ENCODE data around the gene LHX4. TPM values are rescaled to one million over a fixed set of nuclear protein-coding genes. Genes with fewer than 3 reads are reported as not detected.

Gene LHX4
- total and polyA plus RNA-seq, 10 of the 15 experiments (the other 5 are each of a cell fraction or from before 2014, with no cell fraction given): 0.05 to 0.80 (median 0.32) TPM; not detected in 6

GRCh38 chr1:180236698-180237509, 6.8 kb downstream of the LHX4 start:
- H3K9ac ChIP-seq (ENCODE audit: control insufficient read depth, insufficient read depth, low read length): no peak overlapping the region
- peaks cover 26 to 51% of the 10 kb centered on the region in 2 experiments for H3K27me3 ChIP-seq (replicated peaks in 1 of 2; ENCODE audit: control insufficient read depth in 2 of 2, insufficient read depth in 2 of 2, low read length in 1 of 2)
- no peak overlapping the region for H2AFZ ChIP-seq (ENCODE audit: control insufficient read depth, low read depth, low read length)
- H3K27ac ChIP-seq (ENCODE audit: control insufficient read depth, insufficient read depth): no peak overlapping the region
- H4K20me1 ChIP-seq (ENCODE audit: control insufficient read depth, insufficient read depth): no peaks in the 10 kb centered on the region
- 15% methylated on average over 16 of the region's 16 CpGs for WGBS (ENCODE audit: insufficient coverage, insufficient replicate concordance, low lambda C conversion rate, missing lambda C conversion rate)
- BruUV-seq (replicated peaks): no TSS peak
- FAIRE-seq: no peak
- ChIA-PET SMC1A (ENCODE audit: uncharacterized antibody, unreplicated experiment) (no interaction called here), CTCF (no interaction called here), RAD21 (ENCODE audit: unreplicated experiment) (no interaction called here), POLR2A (no interaction called here)
- H3K79me2 ChIP-seq (ENCODE audit: control insufficient read depth, insufficient read depth, low read length): no peaks in the 10 kb centered on the region
- intact Hi-C loops (cut with micrococcal nuclease; ENCODE audit: unreplicated experiment) (no loop called here), in situ Hi-C loops (cut with MboI) (no loop called here)
- H3K4me3 ChIP-seq: no peak overlapping the region
- no peak for ATAC-seq
- no peak for DNase-seq (ENCODE audit: low read depth, low spot score)
- no peaks in the 10 kb centered on the region for H3K4me1 ChIP-seq (ENCODE audit: control insufficient read depth, insufficient read depth, low read length)
- no peak overlapping the region for H3K4me2 ChIP-seq (ENCODE audit: control insufficient read depth, insufficient read depth)
- H3K36me3 ChIP-seq (ENCODE audit: control insufficient read depth in 2 of 2, insufficient read depth in 2 of 2, low read length in 1 of 2): no peaks in the 10 kb centered on the region
- no peaks in the 10 kb centered on the region; the same call in 2 of the 3 replicates for H3K9me3 ChIP-seq (replicated peaks; ENCODE audit: control insufficient read depth, insufficient read depth, low read length)
- TF ChIP-seq NFIC (IDR thresholded peaks at IDR 0.05; ENCODE audit: low read depth, low read length) (no peak), SMC3 (IDR thresholded peaks at IDR 0.05; ENCODE audit: borderline replicate concordance, low read length) (no peak), EGR1 (IDR thresholded peaks at IDR 0.05; ENCODE audit: borderline replicate concordance in 1 of 2, low read depth in 2 of 2, low read length in 2 of 2) (no peak), E2F4 (IDR thresholded peaks at IDR 0.05; ENCODE audit: low read depth, low read length) (no peak), RBBP5 (conservative IDR thresholded peaks at IDR 0.05) (no peak), PAX8 (IDR thresholded peaks at IDR 0.05) (no peak), ZNF207 (IDR thresholded peaks at IDR 0.05; ENCODE audit: borderline replicate concordance) (no peak), ZNF384 (IDR thresholded peaks at IDR 0.05; ENCODE audit: borderline replicate concordance, low read depth, low read length) (no peak), BHLHE40 (IDR thresholded peaks at IDR 0.05; ENCODE audit: borderline replicate concordance in 1 of 2, low read depth in 2 of 2, low read length in 1 of 2) (no peak), BACH1 (IDR thresholded peaks at IDR 0.05; ENCODE audit: borderline replicate concordance) (no peak), ETV6 (conservative IDR thresholded peaks at IDR 0.05 in 1 of 2, IDR thresholded peaks at IDR 0.05 in 1 of 2; ENCODE audit: borderline replicate concordance in 1 of 2, low read depth in 1 of 2) (no peak), ZNF217 (IDR thresholded peaks at IDR 0.05) (no peak), HDGF (IDR thresholded peaks at IDR 0.05) (no peak), GATAD2B (conservative IDR thresholded peaks at IDR 0.05; ENCODE audit: low read depth) (no peak)
- TF ChIP-seq, protein P1, sequence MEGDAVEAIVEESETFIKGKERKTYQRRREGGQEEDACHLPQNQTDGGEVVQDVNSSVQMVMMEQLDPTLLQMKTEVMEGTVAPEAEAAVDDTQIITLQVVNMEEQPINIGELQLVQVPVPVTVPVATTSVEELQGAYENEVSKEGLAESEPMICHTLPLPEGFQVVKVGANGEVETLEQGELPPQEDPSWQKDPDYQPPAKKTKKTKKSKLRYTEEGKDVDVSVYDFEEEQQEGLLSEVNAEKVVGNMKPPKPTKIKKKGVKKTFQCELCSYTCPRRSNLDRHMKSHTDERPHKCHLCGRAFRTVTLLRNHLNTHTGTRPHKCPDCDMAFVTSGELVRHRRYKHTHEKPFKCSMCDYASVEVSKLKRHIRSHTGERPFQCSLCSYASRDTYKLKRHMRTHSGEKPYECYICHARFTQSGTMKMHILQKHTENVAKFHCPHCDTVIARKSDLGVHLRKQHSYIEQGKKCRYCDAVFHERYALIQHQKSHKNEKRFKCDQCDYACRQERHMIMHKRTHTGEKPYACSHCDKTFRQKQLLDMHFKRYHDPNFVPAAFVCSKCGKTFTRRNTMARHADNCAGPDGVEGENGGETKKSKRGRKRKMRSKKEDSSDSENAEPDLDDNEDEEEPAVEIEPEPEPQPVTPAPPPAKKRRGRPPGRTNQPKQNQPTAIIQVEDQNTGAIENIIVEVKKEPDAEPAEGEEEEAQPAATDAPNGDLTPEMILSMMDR (IDR thresholded peaks at IDR 0.05 in 2 of 3, conservative IDR thresholded peaks at IDR 0.05 in 1 of 3; ENCODE audit: control insufficient read depth in 2 of 3, extremely low read depth in 1 of 3, insufficient read depth in 1 of 3, low read depth in 3 of 3, low read length in 3 of 3): no peak
- TF ChIP-seq, protein P2, sequence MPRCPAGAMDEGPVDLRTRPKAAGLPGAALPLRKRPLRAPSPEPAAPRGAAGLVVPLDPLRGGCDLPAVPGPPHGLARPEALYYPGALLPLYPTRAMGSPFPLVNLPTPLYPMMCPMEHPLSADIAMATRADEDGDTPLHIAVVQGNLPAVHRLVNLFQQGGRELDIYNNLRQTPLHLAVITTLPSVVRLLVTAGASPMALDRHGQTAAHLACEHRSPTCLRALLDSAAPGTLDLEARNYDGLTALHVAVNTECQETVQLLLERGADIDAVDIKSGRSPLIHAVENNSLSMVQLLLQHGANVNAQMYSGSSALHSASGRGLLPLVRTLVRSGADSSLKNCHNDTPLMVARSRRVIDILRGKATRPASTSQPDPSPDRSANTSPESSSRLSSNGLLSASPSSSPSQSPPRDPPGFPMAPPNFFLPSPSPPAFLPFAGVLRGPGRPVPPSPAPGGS (IDR thresholded peaks at IDR 0.05; ENCODE audit: borderline replicate concordance, insufficient read depth, low read depth, low read length, poor library complexity, severe bottlenecking): no peak
- TF ChIP-seq, protein P3, sequence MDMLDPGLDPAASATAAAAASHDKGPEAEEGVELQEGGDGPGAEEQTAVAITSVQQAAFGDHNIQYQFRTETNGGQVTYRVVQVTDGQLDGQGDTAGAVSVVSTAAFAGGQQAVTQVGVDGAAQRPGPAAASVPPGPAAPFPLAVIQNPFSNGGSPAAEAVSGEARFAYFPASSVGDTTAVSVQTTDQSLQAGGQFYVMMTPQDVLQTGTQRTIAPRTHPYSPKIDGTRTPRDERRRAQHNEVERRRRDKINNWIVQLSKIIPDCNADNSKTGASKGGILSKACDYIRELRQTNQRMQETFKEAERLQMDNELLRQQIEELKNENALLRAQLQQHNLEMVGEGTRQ (IDR thresholded peaks at IDR 0.05; ENCODE audit: borderline replicate concordance, low read depth, low read length): no peak
